Stimulated activated CD4-positive, alpha-beta T cell treated with anti-CD3 and anti-CD28 coated beads, Interleukin-4, amount 100 ng/mL, for 4 hours (primary cell): ENCODE data around the gene SIK1.
"Not testable (repeated sequence)": the region's sequence is repeated elsewhere in the genome, so short reads cannot be mapped to it uniquely, and the experiment has no call there.

Source experiments
- DNase-seq, 2 experiments: peaks; one replicate each; pipeline ENCODE4 v3.0.0-alpha.2; 2020

Gene SIK1

GRCh38 chr21:43426404-43427241 is at the start of gene SIK1:
Gene SIK1 (minus strand): TSS chr21:43427131. CDS start chr21:43426178, 953 bp downstream.
- DNase-seq = not testable (repeated sequence)

- DNase-seq = not testable (repeated sequence)
Observed at GRCh38 chr21:43471597-43472242, 44.8 kb upstream of the SIK1 start.

- DNase-seq = not testable (repeated sequence)
Observed at GRCh38 chr21:43469719-43470458, 43.0 kb upstream of the SIK1 start.

GRCh38 chr21:43467785-43468184 is 40.9 kb upstream of the SIK1 start:
- DNase-seq = no peak

GRCh38 chr21:43465159-43465558 is 38.2 kb upstream of the SIK1 start:
- DNase-seq = not testable (repeated sequence)

GRCh38 chr21:43463498-43464261 is 36.7 kb upstream of the SIK1 start:
- not testable (repeated sequence) for DNase-seq

GRCh38 chr21:43462932-43463331 is 36.0 kb upstream of the SIK1 start:
- not testable (repeated sequence) for DNase-seq

GRCh38 chr21:43460475-43460874 is 33.5 kb upstream of the SIK1 start:
- DNase-seq = not testable (repeated sequence)

- not testable (repeated sequence) for DNase-seq
Observed at GRCh38 chr21:43458995-43459394, 32.1 kb upstream of the SIK1 start.

GRCh38 chr21:43456616-43457314 is 29.8 kb upstream of the SIK1 start:
- not testable (repeated sequence) for DNase-seq

- not testable (repeated sequence) for DNase-seq
Observed at GRCh38 chr21:43455717-43456116, 28.8 kb upstream of the SIK1 start.

- DNase-seq = not testable (repeated sequence)
Observed at GRCh38 chr21:43454176-43454575, 27.2 kb upstream of the SIK1 start.

- DNase-seq = not testable (repeated sequence)
Observed at GRCh38 chr21:43451850-43452249, 24.9 kb upstream of the SIK1 start.

GRCh38 chr21:43450287-43450686 is 23.4 kb upstream of the SIK1 start:
- not testable (repeated sequence) for DNase-seq

- not testable (repeated sequence) for DNase-seq
Observed at GRCh38 chr21:43447353-43447977, 20.5 kb upstream of the SIK1 start.

GRCh38 chr21:43446277-43446932 is 19.5 kb upstream of the SIK1 start:
- not testable (repeated sequence) for DNase-seq

- not testable (repeated sequence) for DNase-seq
Observed at GRCh38 chr21:43444524-43444923, 17.6 kb upstream of the SIK1 start.

- DNase-seq = not testable (repeated sequence)
Observed at GRCh38 chr21:43442571-43442970, 15.6 kb upstream of the SIK1 start.

GRCh38 chr21:43440835-43441727 is 14.2 kb upstream of the SIK1 start:
- DNase-seq = not testable (repeated sequence)
